Uterus (tissue), 4 donors: ENCODE data around the gene LHB. TPM values are rescaled to one million over a fixed set of nuclear protein-coding genes. Genes with fewer than 3 reads are reported as not detected.
"Not testable (repeated sequence)": the region's sequence is repeated elsewhere in the genome, so short reads cannot be mapped to it uniquely, and the experiment has no call there.

Source experiments
- DNase-seq, 2 donors: peaks; one replicate each; pipeline ENCODE4 v3.0.0-alpha.2; 2019 to 2020
- H3K27ac ChIP-seq, 2 donors: fragments of 200-600 bp; sonication (generic); 1 replicate in 1 of 2; 2 replicates in 1 of 2; pipeline ENCODE4 v1.5.1; 2016 to 2018
- H3K27me3 ChIP-seq, 2 donors: fragments of 200-600 bp; sonication (generic); one replicate each; pipeline ENCODE4 v1.5.1; 2018 to 2019; ENCODE audit warnings: control low read depth in 1 of 2
- H3K36me3 ChIP-seq, 2 donors: fragments of 200-600 bp; sonication (generic); one replicate each; pipeline ENCODE4 v1.5.1; 2019; ENCODE audit warnings: control low read depth in 1 of 2
- H3K4me1 ChIP-seq, 2 donors: fragments of 200-600 bp; sonication (generic); one replicate each; pipeline ENCODE4 v1.5.1; 2018 to 2019; ENCODE audit warnings: control low read depth in 1 of 2
- H3K4me3 ChIP-seq, 2 donors: fragments of 200-600 bp; sonication (generic); 1 replicate in 1 of 2; 2 replicates in 1 of 2; pipeline ENCODE4 v1.5.1; 2018 to 2019; ENCODE audit warnings: mild to moderate bottlenecking in 1 of 2
- H3K9me3 ChIP-seq, 2 donors: fragments of 200-600 bp; sonication (generic); one replicate each; pipeline ENCODE4 v1.5.1; 2019; ENCODE audit warnings: control low read depth in 1 of 2
- POLR2A ChIP-seq, 2 donors: fragments of 450-650 bp; IDR thresholded peaks; one replicate each; pipeline ENCODE4 v1.6.1; 2016; ENCODE audit warnings: antibody characterized with exemption in 2 of 2, mild to moderate bottlenecking in 1 of 2, moderate library complexity in 1 of 2
- intact Hi-C: fragments of 100-400 bp; cut with DNase I; formaldehyde crosslinking; loops from one replicate; pipeline ENCODE4 v1.15.1; 2023; ENCODE audit warnings: low total_unique reads
- total RNA-seq, 4 donors: library from RNA; depleted of rRNA in 3 of 4; stranded (reverse); fragments of >200 nt in 3 of 4; gene quantifications; one replicate each; pipeline versions ENCODE4 v1.1.0 to v1.2.4, GENCODE V29; 2014 to 2023
- TF ChIP-seq, protein P1 (sequence below), 4 experiments: fragments of 200-600 bp in 2 of 4; fragments of 450-650 bp in 2 of 4; sonication (generic) in 2 of 4; IDR thresholded peaks; one replicate each; pipeline ENCODE4 v1.5.1; 2016 to 2019; ENCODE audit warnings: antibody characterized with exemption in 4 of 4, mild to moderate bottlenecking in 2 of 4, moderate library complexity in 1 of 4
- donor health status: DM: yes; HTN: yes; CAD: no.

The LHB gene
- total RNA-seq, 4 donors from 2014 or later, result not detected

DNA sequence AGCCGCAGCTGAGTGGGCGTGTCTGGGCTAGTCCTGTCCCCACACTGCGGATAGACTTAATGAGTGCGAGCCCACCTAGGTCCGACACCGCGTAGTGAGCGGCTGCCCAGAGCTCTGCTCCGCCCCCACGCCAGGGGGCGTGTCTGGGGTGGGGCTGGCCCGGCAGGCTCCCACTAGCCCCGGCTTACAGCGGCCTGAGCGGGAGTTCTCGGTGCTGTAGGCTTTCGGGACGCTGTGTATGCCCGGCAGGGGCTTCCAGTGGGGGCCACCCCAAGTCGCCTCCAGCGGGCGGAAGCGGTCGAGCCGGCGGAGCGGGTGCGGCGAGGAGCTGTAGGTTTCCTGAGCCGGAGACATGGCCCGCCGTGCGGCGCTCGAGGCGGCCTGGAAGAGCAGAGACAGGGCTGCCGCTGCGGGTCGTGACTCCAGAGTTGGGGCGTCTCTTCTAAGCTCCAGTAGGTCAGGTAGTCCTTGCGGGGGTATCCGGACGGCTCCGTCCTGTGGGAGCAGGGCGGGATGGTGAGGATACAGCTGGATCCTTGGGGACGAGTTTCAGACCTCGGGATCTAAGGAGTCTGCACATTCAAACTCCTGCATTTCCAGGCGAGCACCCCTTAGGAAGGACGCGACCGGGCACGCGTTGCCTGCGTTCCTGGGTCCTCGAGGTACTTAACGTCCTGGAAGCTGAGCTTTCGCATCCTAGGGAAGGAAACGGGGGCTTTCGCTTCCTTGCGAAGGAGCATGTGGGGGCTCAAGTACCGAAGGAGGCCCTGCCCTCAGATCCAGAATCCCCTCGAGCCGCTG is 39.4 kb upstream of the LHB start:
- intact Hi-C loops, result no loop called here
- H3K27me3 ChIP-seq, result no peaks in the 10 kb centered on the region
- no peak overlapping the region for H3K27ac ChIP-seq
- no peaks in the 10 kb centered on the region for H3K36me3 ChIP-seq
- H3K4me1 ChIP-seq, result peaks cover 0 to 5% of the 10 kb centered on the region in 2 donors
- TF ChIP-seq, protein P1, sequence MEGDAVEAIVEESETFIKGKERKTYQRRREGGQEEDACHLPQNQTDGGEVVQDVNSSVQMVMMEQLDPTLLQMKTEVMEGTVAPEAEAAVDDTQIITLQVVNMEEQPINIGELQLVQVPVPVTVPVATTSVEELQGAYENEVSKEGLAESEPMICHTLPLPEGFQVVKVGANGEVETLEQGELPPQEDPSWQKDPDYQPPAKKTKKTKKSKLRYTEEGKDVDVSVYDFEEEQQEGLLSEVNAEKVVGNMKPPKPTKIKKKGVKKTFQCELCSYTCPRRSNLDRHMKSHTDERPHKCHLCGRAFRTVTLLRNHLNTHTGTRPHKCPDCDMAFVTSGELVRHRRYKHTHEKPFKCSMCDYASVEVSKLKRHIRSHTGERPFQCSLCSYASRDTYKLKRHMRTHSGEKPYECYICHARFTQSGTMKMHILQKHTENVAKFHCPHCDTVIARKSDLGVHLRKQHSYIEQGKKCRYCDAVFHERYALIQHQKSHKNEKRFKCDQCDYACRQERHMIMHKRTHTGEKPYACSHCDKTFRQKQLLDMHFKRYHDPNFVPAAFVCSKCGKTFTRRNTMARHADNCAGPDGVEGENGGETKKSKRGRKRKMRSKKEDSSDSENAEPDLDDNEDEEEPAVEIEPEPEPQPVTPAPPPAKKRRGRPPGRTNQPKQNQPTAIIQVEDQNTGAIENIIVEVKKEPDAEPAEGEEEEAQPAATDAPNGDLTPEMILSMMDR (IDR thresholded peaks at IDR 0.05), result peak in 3 of 4 experiments; percentile 23 to 42 (median 40)
- TF ChIP-seq POLR2A (IDR thresholded peaks at IDR 0.05), result no peak
- H3K9me3 ChIP-seq, result no peaks in the 10 kb centered on the region
- peak; percentile 28 to 56 for DNase-seq
- peak overlapping the region; percentile 31 to 32 for H3K4me3 ChIP-seq

DNA sequence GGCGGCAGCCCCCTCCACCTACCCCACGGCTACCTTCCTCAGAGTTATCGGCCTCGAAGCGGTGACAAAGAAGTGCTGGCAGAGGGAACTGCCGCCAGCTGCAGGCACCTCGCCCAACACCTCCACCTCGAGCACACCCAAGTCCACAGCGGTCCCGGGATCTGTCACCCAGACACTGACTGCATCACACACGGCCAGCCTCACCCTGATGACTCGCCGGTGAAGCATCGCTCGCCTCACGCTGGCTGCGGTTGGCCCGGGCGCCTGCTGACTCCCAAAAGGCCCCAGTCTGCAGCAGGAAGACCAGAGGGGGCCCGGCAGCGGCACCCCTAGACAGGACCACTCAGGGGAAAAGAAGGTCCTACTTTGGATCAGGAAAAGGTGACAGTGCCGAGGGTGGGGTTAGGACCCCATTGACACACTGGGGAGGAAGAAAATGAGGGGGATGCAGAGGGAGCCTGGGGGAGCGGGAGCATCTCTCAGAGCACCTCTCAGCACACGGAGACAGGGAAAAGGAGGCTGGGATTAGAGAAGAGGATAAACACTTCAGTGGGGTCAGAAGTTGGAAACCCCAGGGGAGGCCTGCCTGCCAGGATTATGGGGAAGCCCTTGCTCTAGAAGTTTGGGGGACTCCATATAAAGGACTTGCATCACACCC is 33.6 kb upstream of the LHB start:
- H3K36me3 ChIP-seq, DNase-seq, intact Hi-C loops, H3K27ac ChIP-seq, H3K9me3 ChIP-seq, H3K4me1 ChIP-seq, H3K4me3 ChIP-seq, H3K27me3 ChIP-seq: not testable (repeated sequence)

DNA sequence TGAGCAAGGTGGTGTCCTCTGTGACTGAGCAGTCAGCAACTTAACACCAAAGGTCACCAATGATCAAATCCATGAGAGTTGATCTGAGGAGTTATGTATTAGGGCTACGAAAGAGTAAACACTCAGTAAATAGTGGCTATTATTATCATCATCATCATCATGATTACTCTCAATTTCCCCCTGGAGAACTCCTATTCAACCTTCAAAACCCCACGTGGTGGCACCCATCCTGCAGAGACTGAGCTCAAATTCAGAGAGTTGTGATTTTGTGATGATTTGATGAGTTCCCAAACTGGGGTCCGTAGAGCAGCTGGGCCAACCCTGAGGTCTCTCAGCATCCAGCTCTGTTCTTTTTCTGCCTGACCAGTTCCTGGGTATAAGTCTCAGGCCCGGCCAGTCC is 32.9 kb upstream of the LHB start:
- H3K27ac ChIP-seq, DNase-seq, H3K36me3 ChIP-seq, H3K4me1 ChIP-seq, H3K9me3 ChIP-seq, H3K4me3 ChIP-seq, intact Hi-C loops, H3K27me3 ChIP-seq: not testable (repeated sequence)

DNA sequence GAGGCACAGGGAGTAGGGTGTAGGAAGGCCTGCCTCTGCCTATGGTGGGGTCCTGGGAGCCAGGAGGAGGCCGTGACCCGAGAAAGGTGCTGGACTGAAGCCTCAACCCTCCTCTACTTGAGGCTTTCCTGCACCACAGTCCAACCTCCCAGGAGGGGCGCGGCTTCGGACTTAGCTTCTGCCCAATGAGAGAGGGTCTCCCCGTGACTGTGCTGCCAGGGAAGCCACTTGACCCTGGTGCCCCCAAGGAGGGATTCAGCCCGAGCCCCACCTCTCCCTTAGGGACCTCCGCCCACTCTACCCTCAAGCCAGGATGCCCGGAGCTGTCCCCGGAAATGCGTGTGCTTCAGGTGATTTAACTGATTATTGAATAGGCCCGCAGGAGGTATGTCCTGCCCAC is 32.1 kb upstream of the LHB start, which contains the start of gene CGB8:
CGB8 (minus strand) TSS at position 101 of the 400 bp plus-strand sequence. CDS start 372 bp downstream, outside the sequence.
- H3K4me1 ChIP-seq, H3K36me3 ChIP-seq, DNase-seq, H3K9me3 ChIP-seq, intact Hi-C loops, H3K27ac ChIP-seq, H3K4me3 ChIP-seq, H3K27me3 ChIP-seq: not testable (repeated sequence)

DNA sequence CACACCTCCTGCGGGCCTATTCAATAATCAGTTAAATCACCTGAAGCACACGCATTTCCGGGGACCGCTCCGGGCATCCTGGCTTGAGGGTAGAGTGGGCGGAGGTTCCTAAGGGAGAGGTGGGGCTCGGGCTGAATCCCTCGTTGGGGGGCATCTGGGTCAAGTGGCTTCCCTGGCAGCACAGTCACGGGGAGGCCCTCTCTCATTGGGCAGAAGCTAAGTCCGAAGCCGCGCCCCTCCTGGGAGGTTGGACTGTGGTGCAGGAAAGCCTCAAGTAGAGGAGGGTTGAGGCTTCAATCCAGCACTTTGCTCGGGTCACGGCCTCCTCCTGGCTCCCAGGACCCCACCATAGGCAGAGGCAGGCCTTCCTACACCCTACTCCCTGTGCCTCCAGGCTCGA is 26.7 kb upstream of the LHB start, which contains the start of gene CGB5:
CGB5 (plus strand) TSS at position 301 of the 400 bp plus-strand sequence. CDS start 362 bp downstream, outside the sequence.
- intact Hi-C loops, H3K27me3 ChIP-seq, H3K4me1 ChIP-seq, DNase-seq, H3K9me3 ChIP-seq, H3K36me3 ChIP-seq, H3K4me3 ChIP-seq, H3K27ac ChIP-seq: not testable (repeated sequence)

DNA sequence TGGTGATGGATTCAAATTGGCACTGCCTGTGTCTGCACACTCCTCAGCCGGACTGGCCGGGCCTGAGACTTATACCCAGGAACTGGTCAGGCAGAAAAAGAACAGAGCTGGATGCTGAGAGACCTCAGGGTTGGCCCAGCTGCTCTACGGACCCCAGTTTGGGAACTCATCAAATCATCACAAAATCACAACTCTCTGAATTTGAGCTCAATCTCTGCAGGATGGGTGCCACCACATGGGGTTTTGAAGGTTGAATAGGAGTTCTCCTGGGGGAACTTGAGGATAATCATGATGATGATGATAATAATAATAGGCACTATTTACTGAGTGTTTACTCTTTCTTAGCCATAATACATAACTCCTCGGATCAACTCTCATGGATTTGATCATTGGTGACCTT is 25.8 kb upstream of the LHB start:
- H3K9me3 ChIP-seq, H3K27me3 ChIP-seq, H3K36me3 ChIP-seq, DNase-seq, H3K27ac ChIP-seq, intact Hi-C loops, H3K4me3 ChIP-seq, H3K4me1 ChIP-seq: not testable (repeated sequence)

DNA sequence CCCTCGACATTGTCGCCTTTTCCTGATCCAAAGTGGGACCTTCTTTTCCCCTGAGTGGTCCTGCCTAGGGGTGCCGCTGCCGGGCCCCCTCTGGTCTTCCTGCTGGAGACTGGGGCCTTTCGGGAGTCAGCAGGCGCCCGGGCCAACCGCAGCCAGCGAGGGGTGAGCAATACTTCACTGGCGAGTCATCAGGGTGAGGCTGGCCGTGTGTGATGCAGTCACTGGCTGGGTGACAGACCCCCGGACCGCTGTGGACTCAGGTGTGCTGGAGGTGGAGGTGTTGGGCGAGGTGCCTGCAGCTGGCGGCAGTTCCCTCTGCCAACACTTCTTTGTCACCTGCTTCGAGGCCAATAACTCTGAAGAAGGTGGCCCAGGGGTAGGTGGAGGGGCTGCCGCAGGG is 25.3 kb upstream of the LHB start:
- intact Hi-C loops, result no loop called here
- no peaks in the 10 kb centered on the region for H3K9me3 ChIP-seq
- DNase-seq, result no peak
- no peaks in the 10 kb centered on the region for H3K27me3 ChIP-seq
- TF ChIP-seq POLR2A (IDR thresholded peaks at IDR 0.05), result no peak
- TF ChIP-seq, protein P1 (IDR thresholded peaks at IDR 0.05), result no peak
- H3K4me1 ChIP-seq, result no peaks in the 10 kb centered on the region
- H3K36me3 ChIP-seq, result no peaks in the 10 kb centered on the region
- H3K4me3 ChIP-seq, result no peak overlapping the region
- H3K27ac ChIP-seq, result no peak overlapping the region

DNA sequence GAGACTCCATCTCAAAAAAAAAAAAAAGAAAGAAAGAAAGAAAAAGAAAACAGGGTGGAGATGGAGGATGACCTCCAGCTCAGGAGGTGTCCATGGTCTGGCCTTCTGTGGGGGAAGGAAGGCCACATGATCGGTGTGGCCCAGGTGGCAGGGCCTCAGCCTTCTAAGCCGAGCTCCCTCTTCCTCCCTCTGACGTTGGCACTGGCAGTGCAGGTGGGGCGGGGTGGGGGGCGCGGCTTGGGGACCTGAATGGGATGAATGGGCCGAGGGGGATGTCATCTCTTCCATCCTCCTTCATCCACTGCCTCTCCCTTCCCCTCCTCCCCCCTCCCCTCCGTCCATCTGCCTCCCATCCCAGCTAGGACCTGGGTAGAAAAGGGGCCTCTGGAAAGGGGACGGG is 22.8 kb upstream of the LHB start:
- DNase-seq, intact Hi-C loops, H3K27me3 ChIP-seq, H3K4me3 ChIP-seq, H3K27ac ChIP-seq, H3K36me3 ChIP-seq, H3K4me1 ChIP-seq, H3K9me3 ChIP-seq: not testable (repeated sequence)

DNA sequence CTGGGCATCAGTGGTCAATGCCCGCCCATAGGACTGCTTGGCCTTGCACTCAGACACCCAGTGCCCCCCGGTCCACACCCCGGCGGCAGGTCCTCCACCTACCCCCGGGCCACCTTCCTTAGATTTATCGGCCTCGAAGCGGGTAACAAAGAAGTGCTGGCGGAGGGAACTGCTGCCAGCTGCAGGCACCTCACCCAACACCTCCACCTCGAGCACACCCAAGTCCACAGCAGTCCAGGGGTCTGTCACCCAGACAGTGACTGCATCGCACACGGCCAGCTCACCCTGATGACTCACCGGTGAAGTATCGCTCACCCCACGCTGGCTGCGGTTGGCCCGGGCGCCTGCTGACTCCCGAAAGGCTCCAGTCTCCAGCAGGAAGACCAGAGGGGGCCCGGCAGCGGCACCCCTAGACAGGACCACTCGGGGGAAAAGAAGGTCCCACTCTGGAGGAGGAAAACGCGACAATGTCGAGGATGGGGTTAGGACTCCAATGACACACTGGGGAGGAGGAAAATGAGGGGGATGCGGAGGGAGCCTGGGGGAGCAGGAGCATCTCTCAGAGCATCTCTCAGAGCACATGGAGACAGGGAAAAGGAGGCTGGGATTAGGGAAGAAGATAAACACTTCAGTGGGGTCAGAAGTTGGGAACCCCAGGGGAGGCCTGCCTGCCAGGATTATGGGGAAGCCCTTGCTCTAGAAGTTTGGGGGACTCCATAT is 21.8 kb upstream of the LHB start:
- H3K27ac ChIP-seq, H3K4me1 ChIP-seq, H3K36me3 ChIP-seq, H3K27me3 ChIP-seq, intact Hi-C loops, H3K4me3 ChIP-seq, DNase-seq, H3K9me3 ChIP-seq: not testable (repeated sequence)

DNA sequence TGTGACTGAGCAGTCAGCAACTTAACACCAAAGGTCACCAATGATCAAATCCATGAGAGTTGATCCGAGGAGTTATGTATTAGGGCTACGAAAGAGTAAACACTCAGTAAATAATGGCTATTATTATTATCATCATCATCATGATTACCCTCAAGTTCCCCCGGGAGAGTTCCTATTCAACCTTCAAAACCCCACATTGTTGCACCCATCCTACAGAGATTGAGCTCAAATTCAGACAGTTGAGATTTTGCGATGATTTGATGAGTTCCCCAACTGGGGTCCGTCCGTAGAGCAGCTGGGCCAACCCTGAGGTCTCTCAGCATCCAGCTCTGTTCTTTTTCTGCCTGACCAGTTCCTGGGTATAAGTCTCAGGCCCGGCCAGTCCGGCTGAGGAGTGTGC is 21.2 kb upstream of the LHB start:
- H3K36me3 ChIP-seq, H3K9me3 ChIP-seq, DNase-seq, H3K27ac ChIP-seq, H3K27me3 ChIP-seq, H3K4me1 ChIP-seq, H3K4me3 ChIP-seq, intact Hi-C loops: not testable (repeated sequence)

DNA sequence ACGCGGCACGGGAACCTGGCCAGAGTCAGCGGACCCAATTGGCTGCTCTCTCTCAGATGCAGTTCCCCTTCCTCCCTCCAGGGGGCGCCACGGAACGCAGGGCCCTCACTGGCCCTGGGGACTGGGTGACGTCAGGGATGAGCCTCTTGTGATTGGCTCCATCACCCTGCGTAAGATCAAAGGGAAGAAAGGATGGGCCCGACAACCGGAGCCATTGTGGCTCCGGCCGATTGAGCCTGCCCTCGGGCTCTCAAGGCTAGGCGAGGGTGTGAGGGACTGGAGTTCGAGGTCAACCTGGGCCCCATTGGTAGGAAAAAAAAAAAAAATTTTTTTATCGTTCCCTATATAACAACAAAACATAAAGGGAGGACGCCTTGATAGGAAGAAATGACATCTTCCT is 19.9 kb upstream of the LHB start, which contains the start of gene CGB1:
CGB1 (minus strand) TSS at position 81 of the 400 bp plus-strand sequence. CDS start 184 bp downstream, outside the sequence.
- H3K36me3 ChIP-seq, DNase-seq, H3K4me3 ChIP-seq, H3K4me1 ChIP-seq, H3K27me3 ChIP-seq, intact Hi-C loops, H3K9me3 ChIP-seq, H3K27ac ChIP-seq: not testable (repeated sequence)
